Measurements from ENCODE around the gene YY1. TPM values are rescaled to one million over a fixed set of nuclear protein-coding genes. Genes with fewer than 3 reads are reported as not detected.
A peak's percentile ranks its signal among the peaks of the same experiment; 100 is the strongest.

YY1 gene
- total and polyA plus RNA-seq, 9 of the 15 experiments (the other 6 are each of a cell fraction or from before 2014, with no cell fraction given), result 20.8 to 74.2 (median 46.7) TPM

DNA sequence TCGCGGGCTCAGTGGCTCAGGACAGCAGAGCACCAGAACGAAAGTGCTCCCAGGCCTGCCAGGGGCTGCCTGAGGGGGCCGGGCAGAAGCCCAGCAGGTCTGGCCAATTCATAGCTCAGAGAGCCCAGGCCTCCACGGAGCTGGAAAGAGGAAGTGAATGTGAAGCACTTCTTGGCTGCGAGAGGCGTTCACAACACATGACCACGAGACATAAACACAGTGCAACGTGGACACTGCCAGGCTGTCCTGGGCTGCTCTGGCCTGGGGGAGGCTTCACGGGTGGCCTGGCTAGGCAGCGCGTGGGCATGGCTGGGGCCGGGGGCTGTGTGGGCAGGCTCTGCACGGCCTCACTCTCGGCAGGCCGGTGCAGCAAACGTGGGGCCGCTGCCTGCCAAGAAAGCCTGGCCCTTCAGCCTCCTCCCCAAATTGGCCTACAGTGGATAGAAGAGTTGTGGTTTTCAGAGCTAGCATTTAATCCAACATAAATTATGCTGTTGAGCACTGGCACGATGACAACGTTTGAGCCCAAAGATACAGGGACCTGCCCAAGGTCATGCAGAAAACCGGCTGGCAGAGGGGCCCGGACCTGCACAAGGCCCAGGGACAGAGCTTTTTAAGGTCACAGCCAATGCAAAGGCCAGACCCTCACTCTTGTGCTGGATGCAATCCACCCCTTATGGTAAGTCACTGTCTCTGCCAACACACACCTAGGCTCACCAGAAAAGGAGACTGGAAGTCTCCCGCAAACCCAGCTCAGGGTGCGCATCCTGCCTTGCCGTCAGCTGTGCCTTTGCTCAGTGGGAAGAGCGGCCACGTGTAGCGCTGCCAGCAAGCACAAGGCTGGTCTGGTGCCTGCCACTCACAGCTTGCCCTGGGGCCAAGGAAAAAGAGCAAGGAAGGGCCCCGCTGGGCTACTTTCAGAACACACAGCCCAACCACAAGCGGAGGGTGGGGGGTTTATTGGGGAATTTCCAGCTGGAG, 58.7 kb downstream of the YY1 start (continued):
- TF ChIP-seq, protein P1, sequence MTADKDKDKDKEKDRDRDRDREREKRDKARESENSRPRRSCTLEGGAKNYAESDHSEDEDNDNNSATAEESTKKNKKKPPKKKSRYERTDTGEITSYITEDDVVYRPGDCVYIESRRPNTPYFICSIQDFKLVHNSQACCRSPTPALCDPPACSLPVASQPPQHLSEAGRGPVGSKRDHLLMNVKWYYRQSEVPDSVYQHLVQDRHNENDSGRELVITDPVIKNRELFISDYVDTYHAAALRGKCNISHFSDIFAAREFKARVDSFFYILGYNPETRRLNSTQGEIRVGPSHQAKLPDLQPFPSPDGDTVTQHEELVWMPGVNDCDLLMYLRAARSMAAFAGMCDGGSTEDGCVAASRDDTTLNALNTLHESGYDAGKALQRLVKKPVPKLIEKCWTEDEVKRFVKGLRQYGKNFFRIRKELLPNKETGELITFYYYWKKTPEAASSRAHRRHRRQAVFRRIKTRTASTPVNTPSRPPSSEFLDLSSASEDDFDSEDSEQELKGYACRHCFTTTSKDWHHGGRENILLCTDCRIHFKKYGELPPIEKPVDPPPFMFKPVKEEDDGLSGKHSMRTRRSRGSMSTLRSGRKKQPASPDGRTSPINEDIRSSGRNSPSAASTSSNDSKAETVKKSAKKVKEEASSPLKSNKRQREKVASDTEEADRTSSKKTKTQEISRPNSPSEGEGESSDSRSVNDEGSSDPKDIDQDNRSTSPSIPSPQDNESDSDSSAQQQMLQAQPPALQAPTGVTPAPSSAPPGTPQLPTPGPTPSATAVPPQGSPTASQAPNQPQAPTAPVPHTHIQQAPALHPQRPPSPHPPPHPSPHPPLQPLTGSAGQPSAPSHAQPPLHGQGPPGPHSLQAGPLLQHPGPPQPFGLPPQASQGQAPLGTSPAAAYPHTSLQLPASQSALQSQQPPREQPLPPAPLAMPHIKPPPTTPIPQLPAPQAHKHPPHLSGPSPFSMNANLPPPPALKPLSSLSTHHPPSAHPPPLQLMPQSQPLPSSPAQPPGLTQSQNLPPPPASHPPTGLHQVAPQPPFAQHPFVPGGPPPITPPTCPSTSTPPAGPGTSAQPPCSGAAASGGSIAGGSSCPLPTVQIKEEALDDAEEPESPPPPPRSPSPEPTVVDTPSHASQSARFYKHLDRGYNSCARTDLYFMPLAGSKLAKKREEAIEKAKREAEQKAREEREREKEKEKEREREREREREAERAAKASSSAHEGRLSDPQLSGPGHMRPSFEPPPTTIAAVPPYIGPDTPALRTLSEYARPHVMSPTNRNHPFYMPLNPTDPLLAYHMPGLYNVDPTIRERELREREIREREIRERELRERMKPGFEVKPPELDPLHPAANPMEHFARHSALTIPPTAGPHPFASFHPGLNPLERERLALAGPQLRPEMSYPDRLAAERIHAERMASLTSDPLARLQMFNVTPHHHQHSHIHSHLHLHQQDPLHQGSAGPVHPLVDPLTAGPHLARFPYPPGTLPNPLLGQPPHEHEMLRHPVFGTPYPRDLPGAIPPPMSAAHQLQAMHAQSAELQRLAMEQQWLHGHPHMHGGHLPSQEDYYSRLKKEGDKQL (CRISPR knock-in tag; IDR thresholded peaks at IDR 0.05; ENCODE audit: borderline replicate concordance), result no peak
- no peak for TF ChIP-seq MEF2D (tag; conservative IDR thresholded peaks at IDR 0.05; ENCODE audit: low read depth)
- no peak for TF ChIP-seq NR1H2 (CRISPR knock-in tag; IDR thresholded peaks at IDR 0.05)
- TF ChIP-seq, protein P2, sequence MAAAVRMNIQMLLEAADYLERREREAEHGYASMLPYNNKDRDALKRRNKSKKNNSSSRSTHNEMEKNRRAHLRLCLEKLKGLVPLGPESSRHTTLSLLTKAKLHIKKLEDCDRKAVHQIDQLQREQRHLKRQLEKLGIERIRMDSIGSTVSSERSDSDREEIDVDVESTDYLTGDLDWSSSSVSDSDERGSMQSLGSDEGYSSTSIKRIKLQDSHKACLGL (CRISPR knock-in tag; IDR thresholded peaks at IDR 0.05; ENCODE audit: borderline replicate concordance, poor library complexity, severe bottlenecking), result no peak
- no peak for TF ChIP-seq ZNF324 (CRISPR knock-in tag; IDR thresholded peaks at IDR 0.05)
- no peak for TF ChIP-seq ZNF699 (CRISPR knock-in tag; IDR thresholded peaks at IDR 0.05; ENCODE audit: insufficient replicate concordance)
- TF ChIP-seq, protein P3, sequence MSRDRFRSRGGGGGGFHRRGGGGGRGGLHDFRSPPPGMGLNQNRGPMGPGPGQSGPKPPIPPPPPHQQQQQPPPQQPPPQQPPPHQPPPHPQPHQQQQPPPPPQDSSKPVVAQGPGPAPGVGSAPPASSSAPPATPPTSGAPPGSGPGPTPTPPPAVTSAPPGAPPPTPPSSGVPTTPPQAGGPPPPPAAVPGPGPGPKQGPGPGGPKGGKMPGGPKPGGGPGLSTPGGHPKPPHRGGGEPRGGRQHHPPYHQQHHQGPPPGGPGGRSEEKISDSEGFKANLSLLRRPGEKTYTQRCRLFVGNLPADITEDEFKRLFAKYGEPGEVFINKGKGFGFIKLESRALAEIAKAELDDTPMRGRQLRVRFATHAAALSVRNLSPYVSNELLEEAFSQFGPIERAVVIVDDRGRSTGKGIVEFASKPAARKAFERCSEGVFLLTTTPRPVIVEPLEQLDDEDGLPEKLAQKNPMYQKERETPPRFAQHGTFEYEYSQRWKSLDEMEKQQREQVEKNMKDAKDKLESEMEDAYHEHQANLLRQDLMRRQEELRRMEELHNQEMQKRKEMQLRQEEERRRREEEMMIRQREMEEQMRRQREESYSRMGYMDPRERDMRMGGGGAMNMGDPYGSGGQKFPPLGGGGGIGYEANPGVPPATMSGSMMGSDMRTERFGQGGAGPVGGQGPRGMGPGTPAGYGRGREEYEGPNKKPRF (IDR thresholded peaks at IDR 0.05; ENCODE audit: low read depth, low read length), result no peak
- no peak for TF ChIP-seq ZNF274 (IDR thresholded peaks at IDR 0.05; ENCODE audit: borderline replicate concordance, low read depth, low read length)
- TF ChIP-seq ZFX (CRISPR knock-in tag; IDR thresholded peaks at IDR 0.05), result peak; percentile 58
- TF ChIP-seq MBD2 (IDR thresholded peaks at IDR 0.05; ENCODE audit: borderline replicate concordance, low read depth), result no peak
- TF ChIP-seq FOSL1 (tag; conservative IDR thresholded peaks at IDR 0.05), result no peak
- peak; percentile 81 to 87; a peak in 2 of 4 replicates for TF ChIP-seq FOXK2 (conservative IDR thresholded peaks at IDR 0.05 in 1 of 2, IDR thresholded peaks at IDR 0.05 in 1 of 2; ENCODE audit: low read depth in 2 of 2)
- TF ChIP-seq, protein P4, sequence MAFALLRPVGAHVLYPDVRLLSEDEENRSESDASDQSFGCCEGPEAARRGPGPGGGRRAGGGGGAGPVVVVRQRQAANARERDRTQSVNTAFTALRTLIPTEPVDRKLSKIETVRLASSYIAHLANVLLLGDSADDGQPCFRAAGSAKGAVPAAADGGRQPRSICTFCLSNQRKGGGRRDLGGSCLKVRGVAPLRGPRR (CRISPR knock-in tag; IDR thresholded peaks at IDR 0.05), result no peak
- no peak for TF ChIP-seq ZNF12 (CRISPR knock-in tag; IDR thresholded peaks at IDR 0.05)
- TF ChIP-seq PHF8 (IDR thresholded peaks at IDR 0.05; ENCODE audit: borderline replicate concordance, low read length), result no peak
- TF ChIP-seq ZNF79 (CRISPR knock-in tag; IDR thresholded peaks at IDR 0.05; ENCODE audit: low read depth), result no peak
- TF ChIP-seq U2AF1 (optimal IDR thresholded peaks at IDR 0.05; ENCODE audit: low read depth, low read length), result no peak
- TF ChIP-seq RCOR1 (IDR thresholded peaks at IDR 0.05; ENCODE audit: borderline replicate concordance in 1 of 2, low read depth in 2 of 2, low read length in 2 of 2), result no peak
